A549 (cell line): ENCODE measurements around the gene TXNRD2. TPM values are rescaled to one million over a fixed set of nuclear protein-coding genes. Genes with fewer than 3 reads are reported as not detected.

Experiments used
- ATAC-seq, 2 experiments: fragments of 200-7000 bp in 1 of 2; fragments of >200 bp in 1 of 2; cut with Nextera tagmentation in 1 of 2; cut with Tn5 transposase in 1 of 2; 3 replicates each; pipeline versions ENCODE4 v1.8.0 to v1.9.1; 2018 to 2020; ENCODE audit warnings: mild to moderate bottlenecking in 1 of 2, moderate library complexity in 1 of 2
- CTCF ChIA-PET: fragments of 300-600 bp; sonication (Branson Sonifier 250); formaldehyde crosslinking; extraction: SDS; loops from one replicate; lab custom pipeline; 2021; ENCODE audit warnings: antibody characterized with exemption, inconsistent platforms; lab: Yijun Ruan, JAX
- POLR2A ChIA-PET: fragments of 350-600 bp; formaldehyde crosslinking; extraction: SDS; loops from one replicate; lab custom pipeline; 2021; ENCODE audit warnings: antibody characterized with exemption, inconsistent platforms; lab: Yijun Ruan, JAX
- DNase-seq, 2 experiments: peaks; one replicate each; pipeline versions ENCODE4 v3.0.0 to v3.0.0-alpha.2; 2011 to 2016; ENCODE audit warnings: low read depth in 1 of 2, low spot score in 1 of 2
- FAIRE-seq: peaks from 2 replicates; lab custom pipeline; 2011; peaks lifted over from hg19 to GRCh38; lab: Jason Lieb, UNC
- H3K27ac ChIP-seq, 2 experiments: fragments of >200 bp; sonication (Bioruptor Twin); formaldehyde crosslinking; 3 replicates each; pipeline ENCODE4 v1.5.1; 2016 to 2017
- H3K4me1 ChIP-seq: fragments of >200 bp; sonication (Bioruptor Twin); formaldehyde crosslinking; 3 replicates; pipeline ENCODE4 v1.6.1; 2016
- H3K4me2 ChIP-seq: fragments of >200 bp; sonication (Bioruptor Twin); formaldehyde crosslinking; 3 replicates; pipeline ENCODE4 v1.6.1; 2016
- H3K4me3 ChIP-seq: fragments of >200 bp; sonication (Bioruptor Twin); formaldehyde crosslinking; 3 replicates; pipeline ENCODE4 v1.5.1; 2016
- H3K9me3 ChIP-seq: fragments of >200 bp; sonication (Bioruptor Twin); formaldehyde crosslinking; 3 replicates; pipeline ENCODE4 v1.6.1; 2016
- ATOH8 ChIP-seq: fragments of 250-450 bp; sonication (Bioruptor Pico); IDR thresholded peaks from 2 replicates; pipeline ENCODE4 v1.5.0; 2020; ENCODE audit warnings: low read depth, mild to moderate bottlenecking, moderate library complexity
- BHLHE40 ChIP-seq: IDR thresholded peaks from 2 replicates; pipeline ENCODE4 v1.6.1; 2012; ENCODE audit warnings: low read depth, low read length, inconsistent platforms
- CBX2 ChIP-seq: fragments of 200-600 bp; sonication (generic); IDR thresholded peaks from 2 replicates; pipeline ENCODE4 v1.6.1; 2016; ENCODE audit warnings: low read depth, mild to moderate bottlenecking, borderline replicate concordance
- CBX8 ChIP-seq: fragments of 200-600 bp; sonication (generic); IDR thresholded peaks from 2 replicates; pipeline ENCODE4 v1.6.1; 2016
- CEBPB ChIP-seq, 2 experiments: fragments of >200 bp in 1 of 2; sonication (Bioruptor Twin) in 1 of 2; formaldehyde crosslinking in 1 of 2; IDR thresholded peaks; 2 replicates each; pipeline ENCODE4 v1.6.1; 2012 to 2016
- CHD2 ChIP-seq: fragments of 150-350 bp; IDR thresholded peaks from 2 replicates; pipeline ENCODE4 v1.6.1; 2014; ENCODE audit warnings: low read length; ENCODE audit not compliant: partially characterized antibody
- CHD4 ChIP-seq: fragments of 200-600 bp; sonication (generic); IDR thresholded peaks from 2 replicates; pipeline ENCODE4 v1.6.1; 2016; ENCODE audit warnings: antibody characterized with exemption, mild to moderate bottlenecking, borderline replicate concordance
- EHF ChIP-seq: fragments of 250-450 bp; sonication (Bioruptor Pico); IDR thresholded peaks from 2 replicates; pipeline ENCODE4 v1.5.0; 2020; ENCODE audit warnings: mild to moderate bottlenecking
- EHMT2 ChIP-seq: fragments of 200-600 bp; sonication (generic); IDR thresholded peaks from 2 replicates; pipeline ENCODE4 v1.6.1; 2016; ENCODE audit warnings: antibody characterized with exemption, low read depth, mild to moderate bottlenecking, moderate library complexity
- FOSL2 ChIP-seq, 2 experiments: fragments of 450-650 bp in 1 of 2; fragments of >200 bp in 1 of 2; sonication (Bioruptor Twin) in 1 of 2; formaldehyde crosslinking; IDR thresholded peaks; 2 replicates each; pipeline versions ENCODE4 v1.5.0 to v1.6.1; 2016 to 2020; ENCODE audit warnings: mild to moderate bottlenecking in 1 of 2, moderate library complexity in 1 of 2
- GATA3 ChIP-seq: IDR thresholded peaks from 2 replicates; pipeline ENCODE4 v1.6.1; 2012; ENCODE audit warnings: borderline replicate concordance
- HES2 ChIP-seq: fragments of >200 bp; sonication (Bioruptor Twin); formaldehyde crosslinking; IDR thresholded peaks from 2 replicates; pipeline ENCODE4 v1.6.1; 2016
- JUN ChIP-seq, 2 experiments: fragments of >200 bp; sonication (Bioruptor Twin); formaldehyde crosslinking; IDR thresholded peaks; 2 replicates in 1 of 2; 3 replicates in 1 of 2; pipeline ENCODE4 v1.6.1; 2016 to 2017
- JUNB ChIP-seq: fragments of >200 bp; sonication (Bioruptor Twin); formaldehyde crosslinking; IDR thresholded peaks from 2 replicates; pipeline ENCODE4 v1.6.1; 2016
- KDM5A ChIP-seq: fragments of 200-600 bp; sonication (generic); IDR thresholded peaks from 2 replicates; pipeline ENCODE4 v1.6.1; 2016; ENCODE audit warnings: antibody characterized with exemption, mild to moderate bottlenecking
- MAZ ChIP-seq: fragments of 150-350 bp; IDR thresholded peaks from 2 replicates; pipeline ENCODE4 v1.6.1; 2014; ENCODE audit warnings: antibody characterized with exemption, low read depth, low read length, borderline replicate concordance
- MYC ChIP-seq: IDR thresholded peaks from 2 replicates; pipeline ENCODE4 v1.6.1; 2012; ENCODE audit warnings: mild to moderate bottlenecking, inconsistent platforms, low read length, improper control_type of control experiment, borderline replicate concordance
- NPAS2 ChIP-seq: fragments of 250-450 bp; sonication (Bioruptor Pico); IDR thresholded peaks from 2 replicates; pipeline ENCODE4 v1.8.0; 2022; ENCODE audit warnings: mild to moderate bottlenecking, moderate library complexity, borderline replicate concordance
- RAD21 ChIP-seq, 2 experiments: fragments of >200 bp in 1 of 2; sonication (Bioruptor Twin) in 1 of 2; formaldehyde crosslinking in 1 of 2; IDR thresholded peaks in 1 of 2; conservative IDR thresholded peaks in 1 of 2; 2 replicates in 1 of 2; 3 replicates in 1 of 2; pipeline ENCODE4 v1.6.1; 2012 to 2018; ENCODE audit warnings: inconsistent platforms in 1 of 2
- RCOR1 ChIP-seq: fragments of 150-350 bp; IDR thresholded peaks from 2 replicates; pipeline ENCODE4 v1.6.1; 2014; ENCODE audit warnings: antibody characterized with exemption, low read length, low read depth
- SMC3 ChIP-seq: fragments of >200 bp; sonication (Bioruptor Twin); formaldehyde crosslinking; IDR thresholded peaks from 3 replicates; pipeline ENCODE4 v1.6.1; 2018; ENCODE audit warnings: inconsistent platforms
- TFCP2L1 ChIP-seq: fragments of 250-450 bp; sonication (Bioruptor Pico); IDR thresholded peaks from 2 replicates; pipeline ENCODE4 v1.5.0; 2021; ENCODE audit warnings: mild to moderate bottlenecking
- TP53 ChIP-seq: fragments of 250-450 bp; sonication (Bioruptor Pico); IDR thresholded peaks from 2 replicates; pipeline ENCODE4 v1.5.0; 2021; ENCODE audit warnings: mild to moderate bottlenecking, moderate library complexity
- ZC3H11A ChIP-seq: fragments of 450-650 bp; IDR thresholded peaks from 2 replicates; pipeline ENCODE4 v1.6.1; 2014; ENCODE audit warnings: antibody characterized with exemption, mild to moderate bottlenecking
- ZSCAN20 ChIP-seq: fragments of 250-450 bp; sonication (Bioruptor Pico); IDR thresholded peaks from 2 replicates; pipeline ENCODE4 v1.8.0; 2022; ENCODE audit warnings: mild to moderate bottlenecking, moderate library complexity
- WGBS: methylation state at CpG from one replicate; pipeline ENCODE4 v1.1.6; 2017; ENCODE audit errors: missing lambda C conversion rate; 5-methylcytosine and 5-hydroxymethylcytosine counted together
- polyA plus RNA-seq, 4 experiments: library from polyadenylated mRNA; depleted of rRNA in 3 of 4; stranded (reverse); fragments of >200 nt; fragmentation: RNase III in 1 of 4; extraction: RNeasy Plus Mini Kit Qiagen cat#74134 plus additional on column Dnase treatment in 1 of 4; gene quantifications; 2 replicates in 3 of 4; 3 replicates in 1 of 4; pipeline ENCODE4 v1.2.3, GENCODE V29; 2011 to 2017
- TF ChIP-seq, protein P1 (sequence below): fragments of >200 bp; sonication (Bioruptor Twin); formaldehyde crosslinking; IDR thresholded peaks from 3 replicates; pipeline ENCODE4 v1.6.1; 2016
- TF ChIP-seq, protein P2 (sequence below): fragments of 150-350 bp; IDR thresholded peaks from 2 replicates; pipeline ENCODE4 v1.6.1; 2014; ENCODE audit warnings: low read depth, mild to moderate bottlenecking, low read length

The TXNRD2 gene
- polyA plus RNA-seq, 2 of the 4 experiments (the other 2 are of a cell fraction): 16.3 to 25.6 TPM

DNA sequence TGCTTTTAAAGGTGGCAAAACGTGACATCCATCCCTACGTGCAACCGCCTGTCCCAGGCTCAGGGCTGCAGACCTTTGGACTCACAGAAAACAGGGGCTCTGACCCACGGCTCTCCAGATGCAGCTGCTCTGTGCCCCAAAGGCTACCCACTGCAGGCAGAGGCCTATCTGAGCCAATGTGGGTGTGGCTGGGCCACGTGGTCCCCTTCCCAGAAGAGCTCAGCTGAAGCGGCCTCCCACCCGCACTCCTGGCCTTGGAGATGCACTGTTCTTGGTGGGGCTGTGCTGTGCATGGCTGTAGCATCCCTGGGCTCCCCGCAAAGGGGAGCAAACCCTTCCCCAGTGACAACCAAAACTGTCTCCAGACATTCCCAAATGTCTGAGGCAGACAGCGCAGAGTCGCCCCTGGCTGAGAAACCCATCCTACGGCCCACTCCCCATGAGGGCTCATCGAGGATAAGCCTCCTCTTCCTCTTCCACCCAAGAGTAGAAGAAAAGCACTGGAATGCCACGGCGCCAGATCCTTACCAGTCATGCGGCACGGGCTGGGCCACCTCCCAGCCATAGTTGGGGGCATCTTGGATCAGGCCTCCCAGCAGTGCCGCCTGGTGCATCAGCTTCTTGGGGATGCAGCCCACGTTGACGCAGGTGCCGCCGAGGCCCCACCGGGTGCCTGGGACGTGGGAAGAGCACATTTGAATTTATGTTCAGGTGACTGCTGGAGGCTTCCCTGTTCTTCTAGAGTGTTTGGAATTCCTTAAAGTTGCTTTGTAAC, 23.1 kb downstream of the TXNRD2 start:
- no peak overlapping the region for H3K4me3 ChIP-seq
- no peak for FAIRE-seq
- CTCF ChIA-PET: interaction anchor here (3.5 to 9.9 kb wide), 2 partner anchors 8 to 187 kb away, joined by 11 to 215 read pairs; no protein-coding TSS in a partner anchor

GRCh38 chr22:19917389-19918138, 24.1 kb downstream of the TXNRD2 start:
- ChIA-PET CTCF (interaction anchor here (1.0 to 9.9 kb wide), 3 partner anchors 7 to 186 kb away, joined by 3 to 215 read pairs (median 11); no protein-coding TSS in a partner anchor), POLR2A (no interaction called here)
- H3K9me3 ChIP-seq: no peaks in the 10 kb centered on the region
- DNase-seq (no peak), ATAC-seq (no peak), FAIRE-seq (no peak)
- no peak overlapping the region for H3K4me2 ChIP-seq
- H3K27ac ChIP-seq: no peak overlapping the region
- TF ChIP-seq KDM5A (no peak), JUNB (no peak), MYC (no peak), GATA3 (no peak), EHMT2 (no peak), CHD4 (no peak), BHLHE40 (no peak), RAD21 (conservative IDR thresholded peaks at IDR 0.05 in 1 of 2, IDR thresholded peaks at IDR 0.05 in 1 of 2) (no peak), ZSCAN20 (CRISPR knock-in tag) (no peak), ATOH8 (no peak), TP53 (CRISPR knock-in tag) (no peak)
- TF ChIP-seq, protein P1, sequence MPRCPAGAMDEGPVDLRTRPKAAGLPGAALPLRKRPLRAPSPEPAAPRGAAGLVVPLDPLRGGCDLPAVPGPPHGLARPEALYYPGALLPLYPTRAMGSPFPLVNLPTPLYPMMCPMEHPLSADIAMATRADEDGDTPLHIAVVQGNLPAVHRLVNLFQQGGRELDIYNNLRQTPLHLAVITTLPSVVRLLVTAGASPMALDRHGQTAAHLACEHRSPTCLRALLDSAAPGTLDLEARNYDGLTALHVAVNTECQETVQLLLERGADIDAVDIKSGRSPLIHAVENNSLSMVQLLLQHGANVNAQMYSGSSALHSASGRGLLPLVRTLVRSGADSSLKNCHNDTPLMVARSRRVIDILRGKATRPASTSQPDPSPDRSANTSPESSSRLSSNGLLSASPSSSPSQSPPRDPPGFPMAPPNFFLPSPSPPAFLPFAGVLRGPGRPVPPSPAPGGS: no peak
- no peak overlapping the region for H3K4me3 ChIP-seq
- no peaks in the 10 kb centered on the region for H3K4me1 ChIP-seq
- 97% methylated on average over 4 of the region's 12 CpGs for WGBS

More for the DNA sequence above, 23.1 kb downstream of the TXNRD2 start:
- Histone ChIP-seq H3K27ac (no peak overlapping the region), H3K4me1 (no peaks in the 10 kb centered on the region), H3K4me2 (no peak overlapping the region), H3K9me3 (no peaks in the 10 kb centered on the region)
- no peak for DNase-seq
- WGBS: 73% methylated on average over 12 of the region's 23 CpGs
- TF ChIP-seq, protein P2, sequence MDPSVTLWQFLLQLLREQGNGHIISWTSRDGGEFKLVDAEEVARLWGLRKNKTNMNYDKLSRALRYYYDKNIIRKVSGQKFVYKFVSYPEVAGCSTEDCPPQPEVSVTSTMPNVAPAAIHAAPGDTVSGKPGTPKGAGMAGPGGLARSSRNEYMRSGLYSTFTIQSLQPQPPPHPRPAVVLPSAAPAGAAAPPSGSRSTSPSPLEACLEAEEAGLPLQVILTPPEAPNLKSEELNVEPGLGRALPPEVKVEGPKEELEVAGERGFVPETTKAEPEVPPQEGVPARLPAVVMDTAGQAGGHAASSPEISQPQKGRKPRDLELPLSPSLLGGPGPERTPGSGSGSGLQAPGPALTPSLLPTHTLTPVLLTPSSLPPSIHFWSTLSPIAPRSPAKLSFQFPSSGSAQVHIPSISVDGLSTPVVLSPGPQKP: no peak
- TF ChIP-seq FOSL2 (IDR thresholded peaks at IDR 0.05) (no peak), FOSL2 (CRISPR knock-in tag; IDR thresholded peaks at IDR 0.05) (no peak), JUNB (no peak), RAD21 (conservative IDR thresholded peaks at IDR 0.05 in 1 of 2, IDR thresholded peaks at IDR 0.05 in 1 of 2) (no peak), RCOR1 (no peak), EHF (CRISPR knock-in tag) (no peak), SMC3 (no peak), CBX8 (no peak), JUN (IDR thresholded peaks at IDR 0.05) (no peak), CBX2 (no peak), HES2 (no peak), CHD4 (no peak), ZC3H11A (no peak), CEBPB (IDR thresholded peaks at IDR 0.05) (no peak), NPAS2 (CRISPR knock-in tag) (no peak), CHD2 (no peak), TFCP2L1 (CRISPR knock-in tag) (no peak), TP53 (CRISPR knock-in tag) (no peak), MAZ (no peak)
- POLR2A ChIA-PET: no interaction called here
- ATAC-seq: no peak
